HG03139 (cell line): ENCODE results near the gene GTF2F2.
"Not testable (repeated sequence)": the region's sequence is repeated elsewhere in the genome, so short reads cannot be mapped to it uniquely, and the experiment has no call there.

Experiments
- ATAC-seq: cut with Tn5 transposase; IDR thresholded peaks from one replicate; pipeline ENCODE4 v1.9.1; 2021; ENCODE audit not compliant: unreplicated experiment

Gene GTF2F2

GRCh38 chr13:45244736-45245135 is 124.4 kb downstream of the GTF2F2 start:
- ATAC-seq = not testable (repeated sequence)

DNA sequence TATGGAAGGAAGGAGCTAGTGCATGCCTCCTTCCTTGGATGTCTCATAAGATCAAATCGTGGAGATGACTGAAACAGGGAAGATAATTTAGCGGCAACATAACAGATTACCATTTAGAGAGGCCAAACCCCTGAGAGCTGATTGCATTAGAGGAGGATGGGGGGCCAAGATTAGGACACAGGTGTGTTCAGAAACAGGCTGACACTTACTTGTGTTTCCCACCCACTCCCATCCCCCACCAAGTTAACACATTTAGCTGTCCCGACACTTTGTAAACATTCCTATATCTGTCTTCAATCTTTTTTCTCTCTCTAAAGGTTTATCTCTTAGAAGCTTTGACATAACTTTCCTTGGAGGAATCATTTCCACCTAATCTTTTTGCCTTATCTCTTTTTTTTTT is 129.4 kb downstream of the GTF2F2 start:
- ATAC-seq = no peak

- no peak for ATAC-seq
These were observed 134.1 kb downstream of the GTF2F2 start for GRCh38 chr13:45254396-45254795.

- no peak for ATAC-seq
These were observed 135.1 kb downstream of the GTF2F2 start for GRCh38 chr13:45255247-45255987.

GRCh38 chr13:45256254-45256653 is 135.9 kb downstream of the GTF2F2 start:
- ATAC-seq = no peak

- ATAC-seq = no peak
These were observed 137.5 kb downstream of the GTF2F2 start for GRCh38 chr13:45257638-45258333.

GRCh38 chr13:45258334-45258675 is 138.0 kb downstream of the GTF2F2 start:
- no peak for ATAC-seq

GRCh38 chr13:45267215-45267614 is 146.9 kb downstream of the GTF2F2 start:
- ATAC-seq = no peak

- ATAC-seq = no peak
These were observed 148.9 kb downstream of the GTF2F2 start for GRCh38 chr13:45269204-45269603.

- no peak for ATAC-seq
These were observed 156.6 kb downstream of the GTF2F2 start for GRCh38 chr13:45276913-45277312.

DNA sequence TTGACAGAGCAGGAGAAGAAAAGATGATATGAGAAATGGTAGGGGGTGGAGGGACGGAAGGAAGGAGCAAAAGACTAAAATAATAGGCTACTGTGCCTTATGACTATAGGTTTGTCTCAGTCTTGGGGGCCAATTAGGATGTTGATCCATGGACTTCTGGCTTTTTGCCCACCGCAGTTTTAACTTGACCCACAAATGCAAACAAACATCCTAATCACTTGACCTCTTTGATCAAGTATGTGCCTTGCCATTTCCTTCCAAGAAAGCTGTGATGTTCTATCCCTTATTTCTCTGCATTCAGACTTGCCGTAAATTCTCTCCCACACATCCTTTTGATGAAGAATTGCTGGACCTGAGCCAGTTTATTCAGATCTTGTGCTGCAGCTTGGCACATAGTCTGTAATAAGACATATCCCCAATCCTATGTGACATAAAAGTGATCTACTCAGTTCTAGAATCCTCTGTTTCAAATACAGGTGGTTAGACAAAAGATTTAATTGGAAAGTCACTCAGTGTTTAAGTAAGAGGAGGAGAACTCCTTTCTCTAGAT is 157.9 kb downstream of the GTF2F2 start:
- no peak for ATAC-seq

DNA sequence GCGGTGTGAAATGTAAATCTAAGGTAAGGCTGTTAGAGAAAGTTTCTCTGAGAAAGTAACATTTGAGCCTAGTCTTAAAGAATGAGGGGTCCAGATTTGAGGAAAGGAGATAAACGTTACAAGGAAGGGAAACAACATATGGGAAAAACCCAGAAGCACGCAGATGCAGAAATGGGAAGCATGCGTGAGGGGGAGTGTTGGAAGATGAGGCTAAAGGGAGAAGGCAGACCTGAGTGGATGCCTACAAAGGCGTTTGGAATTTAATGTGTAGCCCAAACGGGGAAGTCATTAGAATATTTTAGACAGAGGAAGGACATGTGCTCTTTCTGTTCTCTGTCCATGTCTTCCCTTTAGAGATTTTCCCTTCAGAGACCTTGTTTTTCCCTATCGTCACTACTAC is 159.7 kb downstream of the GTF2F2 start:
- no peak for ATAC-seq

GRCh38 chr13:45280751-45281634 is 160.7 kb downstream of the GTF2F2 start:
- no peak for ATAC-seq

GRCh38 chr13:45282994-45283393 is 162.7 kb downstream of the GTF2F2 start:
- no peak for ATAC-seq

DNA sequence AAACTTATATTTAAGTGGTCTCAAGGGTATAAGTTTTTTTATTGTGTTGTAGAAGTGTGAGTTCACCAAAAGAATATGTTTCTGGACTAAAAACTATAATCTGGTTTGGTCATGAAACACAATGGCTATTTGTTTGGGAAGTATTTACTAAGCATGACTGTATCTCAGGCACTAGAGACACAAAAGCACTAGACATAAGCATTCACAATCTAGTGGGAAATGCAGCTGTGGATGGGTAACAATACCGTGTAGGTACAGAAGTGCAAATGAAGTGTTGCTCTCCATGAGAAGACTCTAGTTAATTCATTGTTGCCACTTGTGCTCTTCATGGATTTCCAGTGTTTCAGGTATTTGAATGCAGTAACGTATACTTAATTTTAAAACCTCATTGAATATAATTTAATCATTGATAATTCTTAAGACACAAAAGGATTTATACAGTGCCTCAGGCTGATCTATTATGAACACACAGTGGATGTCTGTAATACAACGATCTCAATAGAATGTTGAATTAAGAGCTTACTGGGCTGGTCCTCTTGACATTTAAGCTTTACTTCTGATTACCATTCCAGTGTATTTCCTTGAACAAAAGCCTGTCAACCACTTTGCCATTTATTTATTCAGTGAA is 169.7 kb downstream of the GTF2F2 start:
- no peak for ATAC-seq

GRCh38 chr13:45292176-45292575 is 171.9 kb downstream of the GTF2F2 start:
- ATAC-seq = no peak

- ATAC-seq = no peak
These were observed 175.2 kb downstream of the GTF2F2 start for GRCh38 chr13:45295536-45295935.

DNA sequence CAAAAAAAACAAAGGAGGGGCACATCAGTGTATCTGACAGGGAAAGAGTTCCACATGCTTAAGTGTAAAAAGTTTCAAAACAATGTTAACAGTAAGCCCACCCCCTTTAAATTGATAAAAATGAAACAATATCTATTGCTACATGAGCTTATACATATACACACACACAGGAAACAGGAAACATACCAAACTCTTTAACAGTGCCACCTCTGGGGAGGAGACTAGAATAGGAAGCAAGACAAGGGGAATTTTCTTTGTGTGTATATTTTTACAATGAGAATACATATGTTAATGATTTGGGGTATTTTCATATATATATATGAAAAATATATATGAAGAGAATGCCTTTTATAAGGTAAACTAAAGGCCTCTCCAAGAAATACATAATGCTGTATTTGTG is 175.9 kb downstream of the GTF2F2 start:
- ATAC-seq = no peak

- no peak for ATAC-seq
These were observed 177.3 kb downstream of the GTF2F2 start for GRCh38 chr13:45297456-45298205.

DNA sequence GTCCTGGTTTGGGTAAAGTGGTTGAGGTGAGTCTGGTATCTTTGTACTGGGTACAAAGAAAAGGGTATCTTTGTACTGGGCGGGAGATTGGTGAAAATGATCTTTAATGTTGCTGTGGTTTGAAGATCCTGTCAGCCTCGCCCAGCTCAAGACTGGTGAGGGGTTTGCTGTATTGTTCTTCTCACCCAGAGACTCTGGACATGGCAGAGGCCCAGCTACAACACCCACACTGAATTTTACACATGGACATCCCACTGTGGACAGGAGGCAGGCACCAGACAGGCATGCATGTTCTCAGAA is 177.8 kb downstream of the GTF2F2 start:
- ATAC-seq = no peak
